Measurements from ENCODE around the gene CALCR.

CALCR gene

GRCh38 chr7:93562106-93562505 is 12.4 kb downstream of the CALCR start:
- H3K27me3 ChIP-seq (ENCODE audit: control insufficient read depth, insufficient read depth, low read length), result no peaks in the 10 kb centered on the region
- no peaks in the 10 kb centered on the region for H3K4me1 ChIP-seq (ENCODE audit: control insufficient read depth, insufficient read depth, low read length)
- H3K4me3 ChIP-seq (ENCODE audit: low read length), result no peak overlapping the region
- no CpG with 5 or more reads among the region's 2 CpGs for WGBS (ENCODE audit: insufficient coverage, insufficient read length)
- H3K36me3 ChIP-seq (ENCODE audit: control insufficient read depth, insufficient read depth, low read length), result no peaks in the 10 kb centered on the region
- H3K27ac ChIP-seq (ENCODE audit: low read length), result no peak overlapping the region
- no peaks in the 10 kb centered on the region for H3K9me3 ChIP-seq (ENCODE audit: control insufficient read depth, insufficient read depth, low read length)
- DNase-seq (ENCODE audit: low read depth, low spot score), result no peak

GRCh38 chr7:93559639-93560491 is 14.7 kb downstream of the CALCR start:
- H3K4me1 ChIP-seq (ENCODE audit: control insufficient read depth, insufficient read depth, low read length), result no peaks in the 10 kb centered on the region
- H3K9me3 ChIP-seq (ENCODE audit: control insufficient read depth, insufficient read depth, low read length), result no peaks in the 10 kb centered on the region
- WGBS (ENCODE audit: insufficient coverage, insufficient read length), result no CpG with 5 or more reads among the region's 3 CpGs
- H3K27me3 ChIP-seq (ENCODE audit: control insufficient read depth, insufficient read depth, low read length), result no peaks in the 10 kb centered on the region
- DNase-seq (ENCODE audit: low read depth, low spot score), result no peak
- H3K4me3 ChIP-seq (ENCODE audit: low read length), result no peak overlapping the region
- no peaks in the 10 kb centered on the region for H3K36me3 ChIP-seq (ENCODE audit: control insufficient read depth, insufficient read depth, low read length)
- H3K27ac ChIP-seq (ENCODE audit: low read length), result no peak overlapping the region

GRCh38 chr7:93558705-93559614 is 15.6 kb downstream of the CALCR start:
- Histone ChIP-seq H3K27ac (ENCODE audit: low read length) (no peak overlapping the region), H3K27me3 (ENCODE audit: control insufficient read depth, insufficient read depth, low read length) (no peaks in the 10 kb centered on the region), H3K36me3 (ENCODE audit: control insufficient read depth, insufficient read depth, low read length) (no peaks in the 10 kb centered on the region), H3K9me3 (ENCODE audit: control insufficient read depth, insufficient read depth, low read length) (no peaks in the 10 kb centered on the region), H3K4me1 (ENCODE audit: control insufficient read depth, insufficient read depth, low read length) (no peaks in the 10 kb centered on the region), H3K4me3 (ENCODE audit: low read length) (no peak overlapping the region)
- WGBS (ENCODE audit: insufficient coverage, insufficient read length), result no CpG with 5 or more reads among the region's 3 CpGs
- no peak for DNase-seq (ENCODE audit: low read depth, low spot score)

- no peaks in the 10 kb centered on the region for H3K4me1 ChIP-seq (ENCODE audit: control insufficient read depth, insufficient read depth, low read length)
- H3K4me3 ChIP-seq (ENCODE audit: low read length), result no peak overlapping the region
- H3K9me3 ChIP-seq (ENCODE audit: control insufficient read depth, insufficient read depth, low read length), result no peaks in the 10 kb centered on the region
- no peak overlapping the region for H3K27ac ChIP-seq (ENCODE audit: low read length)
- H3K36me3 ChIP-seq (ENCODE audit: control insufficient read depth, insufficient read depth, low read length), result no peaks in the 10 kb centered on the region
- H3K27me3 ChIP-seq (ENCODE audit: control insufficient read depth, insufficient read depth, low read length), result no peaks in the 10 kb centered on the region
- WGBS (ENCODE audit: insufficient coverage, insufficient read length), result no CpG with 5 or more reads among the region's 2 CpGs
- no peak for DNase-seq (ENCODE audit: low read depth, low spot score)
These were observed 22.6 kb downstream of the CALCR start for GRCh38 chr7:93551931-93552330.

- no peaks in the 10 kb centered on the region for H3K9me3 ChIP-seq (ENCODE audit: control insufficient read depth, insufficient read depth, low read length)
- DNase-seq (ENCODE audit: low read depth, low spot score), result no peak
- no peaks in the 10 kb centered on the region for H3K4me1 ChIP-seq (ENCODE audit: control insufficient read depth, insufficient read depth, low read length)
- no peaks in the 10 kb centered on the region for H3K27me3 ChIP-seq (ENCODE audit: control insufficient read depth, insufficient read depth, low read length)
- H3K27ac ChIP-seq (ENCODE audit: low read length), result no peak overlapping the region
- H3K4me3 ChIP-seq (ENCODE audit: low read length), result no peak overlapping the region
- no CpG with 5 or more reads among the region's 6 CpGs for WGBS (ENCODE audit: insufficient coverage, insufficient read length)
- no peaks in the 10 kb centered on the region for H3K36me3 ChIP-seq (ENCODE audit: control insufficient read depth, insufficient read depth, low read length)
These were observed 23.2 kb downstream of the CALCR start for GRCh38 chr7:93551063-93551895.

GRCh38 chr7:93547716-93548115 is 26.8 kb downstream of the CALCR start:
- Histone ChIP-seq H3K4me1 (ENCODE audit: control insufficient read depth, insufficient read depth, low read length) (no peaks in the 10 kb centered on the region), H3K36me3 (ENCODE audit: control insufficient read depth, insufficient read depth, low read length) (no peaks in the 10 kb centered on the region), H3K9me3 (ENCODE audit: control insufficient read depth, insufficient read depth, low read length) (no peaks in the 10 kb centered on the region), H3K4me3 (ENCODE audit: low read length) (no peak overlapping the region), H3K27me3 (ENCODE audit: control insufficient read depth, insufficient read depth, low read length) (no peaks in the 10 kb centered on the region), H3K27ac (ENCODE audit: low read length) (no peak overlapping the region)
- DNase-seq (ENCODE audit: low read depth, low spot score), result no peak
- no CpG with 5 or more reads among the region's 3 CpGs for WGBS (ENCODE audit: insufficient coverage, insufficient read length)

- Histone ChIP-seq H3K27ac (ENCODE audit: low read length) (no peak overlapping the region), H3K4me1 (ENCODE audit: control insufficient read depth, insufficient read depth, low read length) (no peaks in the 10 kb centered on the region; the same call in 1 of the 2 replicates), H3K4me3 (ENCODE audit: low read length) (no peak overlapping the region), H3K36me3 (ENCODE audit: control insufficient read depth, insufficient read depth, low read length) (no peaks in the 10 kb centered on the region), H3K9me3 (ENCODE audit: control insufficient read depth, insufficient read depth, low read length) (no peaks in the 10 kb centered on the region), H3K27me3 (ENCODE audit: control insufficient read depth, insufficient read depth, low read length) (no peaks in the 10 kb centered on the region)
- WGBS (ENCODE audit: insufficient coverage, insufficient read length), result no CpG with 5 or more reads among the region's 2 CpGs
- no peak for DNase-seq (ENCODE audit: low read depth, low spot score)
These were observed 29.8 kb downstream of the CALCR start for GRCh38 chr7:93544691-93545090.

GRCh38 chr7:93538061-93538460 is 36.5 kb downstream of the CALCR start:
- Histone ChIP-seq H3K27me3 (ENCODE audit: control insufficient read depth, insufficient read depth, low read length) (no peaks in the 10 kb centered on the region), H3K4me1 (ENCODE audit: control insufficient read depth, insufficient read depth, low read length) (no peaks in the 10 kb centered on the region; the same call in 1 of the 2 replicates), H3K36me3 (ENCODE audit: control insufficient read depth, insufficient read depth, low read length) (no peaks in the 10 kb centered on the region), H3K27ac (ENCODE audit: low read length) (no peak overlapping the region), H3K9me3 (ENCODE audit: control insufficient read depth, insufficient read depth, low read length) (no peaks in the 10 kb centered on the region), H3K4me3 (ENCODE audit: low read length) (no peak overlapping the region)
- WGBS (ENCODE audit: insufficient coverage, insufficient read length), result no CpG with 5 or more reads among the region's 1 CpG
- no peak for DNase-seq (ENCODE audit: low read depth, low spot score)

- no peak for DNase-seq (ENCODE audit: low read depth, low spot score)
- H3K36me3 ChIP-seq (ENCODE audit: control insufficient read depth, insufficient read depth, low read length), result no peaks in the 10 kb centered on the region
- H3K9me3 ChIP-seq (ENCODE audit: control insufficient read depth, insufficient read depth, low read length), result no peaks in the 10 kb centered on the region
- no peak overlapping the region for H3K27ac ChIP-seq (ENCODE audit: low read length)
- H3K4me3 ChIP-seq (ENCODE audit: low read length), result no peak overlapping the region
- no peaks in the 10 kb centered on the region for H3K27me3 ChIP-seq (ENCODE audit: control insufficient read depth, insufficient read depth, low read length)
- H3K4me1 ChIP-seq (ENCODE audit: control insufficient read depth, insufficient read depth, low read length), result no peaks in the 10 kb centered on the region; the same call in 1 of the 2 replicates
These were observed 38.9 kb downstream of the CALCR start for GRCh38 chr7:93535616-93536015.

GRCh38 chr7:93530701-93531100 is 43.8 kb downstream of the CALCR start:
- Histone ChIP-seq H3K36me3 (ENCODE audit: control insufficient read depth, insufficient read depth, low read length) (no peaks in the 10 kb centered on the region), H3K9me3 (ENCODE audit: control insufficient read depth, insufficient read depth, low read length) (no peaks in the 10 kb centered on the region), H3K27me3 (ENCODE audit: control insufficient read depth, insufficient read depth, low read length) (no peaks in the 10 kb centered on the region), H3K27ac (ENCODE audit: low read length) (no peak overlapping the region), H3K4me3 (ENCODE audit: low read length) (no peak overlapping the region), H3K4me1 (ENCODE audit: control insufficient read depth, insufficient read depth, low read length) (no peaks in the 10 kb centered on the region)
- no peak for DNase-seq (ENCODE audit: low read depth, low spot score)
